H1 (cell line): ENCODE measurements around the gene SYNRG. TPM values are rescaled to one million over a fixed set of nuclear protein-coding genes. Genes with fewer than 3 reads are reported as not detected.
"Not testable (repeated sequence)": the region's sequence is repeated elsewhere in the genome, so short reads cannot be mapped to it uniquely, and the experiment has no call there.

Experiments used
- CTCF ChIA-PET: fragments of 300-600 bp; sonication (Branson Sonifier 250); formaldehyde crosslinking; loops from one replicate; lab custom pipeline; 2021; ENCODE audit not compliant: partially characterized antibody; lab: Charles Lee
- POLR2A ChIA-PET: fragments of 300-600 bp; sonication (Branson Sonifier 250); formaldehyde crosslinking; loops from one replicate; lab custom pipeline; 2021; ENCODE audit warnings: inconsistent platforms; ENCODE audit not compliant: partially characterized antibody; lab: Charles Lee
- DNase-seq, 2 experiments: peaks; one replicate each; pipeline versions ENCODE4 v3.0.0 to v3.0.0-alpha.2; 2010 to 2022; ENCODE audit warnings: low spot score in 2 of 2, low read depth in 1 of 2, mixed read lengths in 1 of 2
- FAIRE-seq: peaks from 2 replicates; lab custom pipeline; 2011; peaks lifted over from hg19 to GRCh38; lab: Jason Lieb, UNC
- H2AFZ ChIP-seq: 2 replicates; pipeline ENCODE4 v1.8.1; 2012; ENCODE audit warnings: low read length, inconsistent platforms
- H2AK5ac ChIP-seq: 2 replicates; pipeline ENCODE4 v1.6.1; 2013; ENCODE audit warnings: low read depth, low read length
- H2BK120ac ChIP-seq: replicated peaks from 2 replicates; pipeline ENCODE3; 2013; ENCODE audit warnings: low read depth, low read length, inconsistent platforms
- H2BK12ac ChIP-seq: 2 replicates; pipeline ENCODE4 v1.6.1; 2013; ENCODE audit warnings: low read depth, low read length
- H2BK15ac ChIP-seq: 2 replicates; pipeline ENCODE4 v1.6.1; 2013; ENCODE audit warnings: low read length
- H2BK20ac ChIP-seq: 2 replicates; pipeline ENCODE4 v1.6.1; 2013; ENCODE audit warnings: low read length
- H2BK5ac ChIP-seq: 2 replicates; pipeline ENCODE4 v1.6.1; 2013; ENCODE audit warnings: low read depth, low read length
- H3K14ac ChIP-seq: 2 replicates; pipeline ENCODE4 v1.6.1; 2013; ENCODE audit warnings: inconsistent platforms; ENCODE audit not compliant: insufficient read length
- H3K18ac ChIP-seq: 2 replicates; pipeline ENCODE4 v1.6.1; 2013; ENCODE audit warnings: low read length; ENCODE audit errors: extremely low read depth
- H3K23ac ChIP-seq: 2 replicates; pipeline ENCODE4 v1.6.1; 2013; ENCODE audit warnings: inconsistent platforms; ENCODE audit not compliant: insufficient read length
- H3K23me2 ChIP-seq: 2 replicates; pipeline ENCODE4 v1.6.1; 2013; ENCODE audit warnings: low read depth, low read length
- H3K27ac ChIP-seq: 2 replicates; pipeline ENCODE4 v1.6.1; 2011; ENCODE audit warnings: low read depth, low read length, inconsistent platforms
- H3K27me3 ChIP-seq, 4 experiments: replicated peaks in 1 of 4; 1 replicate in 1 of 4; 2 replicates in 3 of 4; pipeline versions ENCODE4 v1.6.1 to v1.8.1; 2011 to 2013; ENCODE audit warnings: low read length in 3 of 4, mild to moderate bottlenecking in 3 of 4, inconsistent platforms in 2 of 4, mixed read lengths in 2 of 4, moderate library complexity in 1 of 4; ENCODE audit not compliant: control insufficient read depth in 3 of 4, insufficient read depth in 3 of 4; ENCODE audit errors: extremely low read depth in 1 of 4
- H3K36me3 ChIP-seq, 4 experiments: 2 replicates each; pipeline versions ENCODE4 v1.6.1 to v1.8.1; 2011 to 2013; ENCODE audit warnings: mild to moderate bottlenecking in 4 of 4, low read length in 3 of 4, moderate library complexity in 2 of 4, control low read depth in 1 of 4, inconsistent platforms in 1 of 4; ENCODE audit not compliant: insufficient read depth in 4 of 4, control insufficient read depth in 2 of 4
- H3K4ac ChIP-seq: replicated peaks from 2 replicates; pipeline ENCODE3; 2013; ENCODE audit warnings: low read length, low read depth, mixed read lengths, inconsistent platforms; ENCODE audit not compliant: insufficient read length
- H3K4me1 ChIP-seq, 4 experiments: replicated peaks in 1 of 4; 1 replicate in 1 of 4; 2 replicates in 3 of 4; pipeline versions ENCODE4 v1.6.1 to v1.8.1; 2011 to 2013; ENCODE audit warnings: low read length in 3 of 4, inconsistent platforms in 2 of 4, mixed read lengths in 1 of 4; ENCODE audit not compliant: insufficient read depth in 4 of 4, control insufficient read depth in 3 of 4
- H3K4me2 ChIP-seq, 2 experiments: 2 replicates each; pipeline versions ENCODE4 v1.6.1 to v1.8.1; 2011 to 2013; ENCODE audit warnings: low read depth in 2 of 2, low read length in 2 of 2, control low read depth in 1 of 2, inconsistent platforms in 1 of 2, mild to moderate bottlenecking in 1 of 2; ENCODE audit not compliant: insufficient read depth in 1 of 2
- H3K4me3 ChIP-seq, 4 experiments: fragments of 200-600, 300-600 bp in 1 of 4; sonication (generic), shearing (Covaris generic), sonication (Bioruptor Twin) in 1 of 4; 2 replicates each; pipeline versions ENCODE4 v1.5.1 to v1.8.1; 2011 to 2016; ENCODE audit warnings: low read length in 4 of 4, low read depth in 3 of 4, control low read depth in 2 of 4, inconsistent platforms in 2 of 4, mild to moderate bottlenecking in 2 of 4, mixed read lengths in 1 of 4, moderate library complexity in 1 of 4; ENCODE audit not compliant: insufficient read depth in 2 of 4; ENCODE audit errors: extremely low read depth in 1 of 4
- H3K56ac ChIP-seq: replicated peaks from 2 replicates; pipeline ENCODE3; 2013; ENCODE audit warnings: low read depth, mild to moderate bottlenecking, mixed read lengths, low read length, inconsistent platforms; ENCODE audit not compliant: insufficient read length
- H3K79me1 ChIP-seq: 2 replicates; pipeline ENCODE4 v1.6.1; 2013; ENCODE audit warnings: low read depth, low read length, control low read depth
- H3K79me2 ChIP-seq, 2 experiments: 2 replicates each; pipeline versions ENCODE4 v1.6.1 to v1.8.1; 2012 to 2013; ENCODE audit warnings: low read length in 2 of 2, mild to moderate bottlenecking in 2 of 2, inconsistent platforms in 1 of 2; ENCODE audit not compliant: insufficient read depth in 2 of 2, control insufficient read depth in 1 of 2
- H3K9ac ChIP-seq, 4 experiments: replicated peaks in 1 of 4; 1 replicate in 1 of 4; 2 replicates in 3 of 4; pipeline versions ENCODE4 v1.6.1 to v1.8.1; 2011 to 2013; ENCODE audit warnings: low read depth in 3 of 4, low read length in 3 of 4, control low read depth in 2 of 4, mild to moderate bottlenecking in 2 of 4, moderate library complexity in 2 of 4, inconsistent platforms in 1 of 4; ENCODE audit errors: extremely low read depth in 1 of 4
- H3K9me3 ChIP-seq, 2 experiments: 2 replicates each; pipeline versions ENCODE4 v1.6.1 to v1.8.1; 2012 to 2013; ENCODE audit warnings: mild to moderate bottlenecking in 2 of 2, moderate library complexity in 2 of 2, control low read depth in 1 of 2, inconsistent platforms in 1 of 2, low read depth in 1 of 2, low read length in 1 of 2, mixed read lengths in 1 of 2; ENCODE audit not compliant: insufficient read depth in 2 of 2
- H4K20me1 ChIP-seq, 2 experiments: replicated peaks in 1 of 2; 2 replicates each; pipeline versions ENCODE3 to v1.8.1; 2011 to 2013; ENCODE audit warnings: inconsistent platforms in 2 of 2, low read length in 2 of 2, mild to moderate bottlenecking in 1 of 2; ENCODE audit not compliant: insufficient read depth in 2 of 2, control insufficient read depth in 1 of 2
- H4K5ac ChIP-seq: 2 replicates; pipeline ENCODE4 v1.6.1; 2013; ENCODE audit warnings: low read length, low read depth, mixed read lengths, inconsistent platforms; ENCODE audit not compliant: insufficient read length
- H4K8ac ChIP-seq: 2 replicates; pipeline ENCODE4 v1.8.0; 2013; ENCODE audit warnings: mild to moderate bottlenecking, moderate library complexity, low read length, inconsistent platforms; ENCODE audit not compliant: insufficient read depth; ENCODE audit errors: extremely low read depth
- H4K91ac ChIP-seq: replicated peaks from 2 replicates; pipeline ENCODE3; 2013; ENCODE audit warnings: low read length, mixed read lengths, inconsistent platforms; ENCODE audit not compliant: insufficient read length
- WGBS, 2 experiments: shearing (Covaris generic) in 1 of 2; methylation state at CpG; one replicate each; pipeline versions ENCODE4 v1.1.6 to v1.1.7; 2013 to 2015; ENCODE audit warnings: low lambda C conversion rate in 2 of 2, mixed read lengths in 2 of 2, inconsistent platforms in 1 of 2, low coverage in 1 of 2, missing lambda C conversion rate in 1 of 2; ENCODE audit not compliant: insufficient replicate concordance in 2 of 2, insufficient coverage in 1 of 2, insufficient read length in 1 of 2; ENCODE audit errors: extremely low coverage in 1 of 2, missing lambda C conversion rate in 1 of 2; 5-methylcytosine and 5-hydroxymethylcytosine counted together
- polyA plus RNA-seq, 7 experiments: library from polyadenylated mRNA; depleted of rRNA in 3 of 7; stranded (reverse) in 5 of 7; unstranded in 2 of 7; fragments of >200 nt in 5 of 7; fragments of 200-250 nt in 2 of 7; gene quantifications; 1 replicate in 5 of 7; 2 replicates in 1 of 7; 4 replicates in 1 of 7; pipeline versions ENCODE4 v1.2.1 to v1.2.3, GENCODE V29; 2011 to 2013; ENCODE audit warnings: missing spikeins in 2 of 7, mixed read lengths in 2 of 7
- total RNA-seq: library from RNA; stranded (reverse); fragmentation: NEBNext Ultra II Directional; extraction: Animal tissue kit (Norgen Biotek cat#: 25700); gene quantifications from 2 replicates; pipeline ENCODE4 v1.2.1, GENCODE V29; 2021

SYNRG gene
- total and polyA plus RNA-seq, 2 of the 8 experiments (the other 6 are each of a cell fraction or from before 2014, with no cell fraction given), result 7.7 to 31.7 TPM

DNA sequence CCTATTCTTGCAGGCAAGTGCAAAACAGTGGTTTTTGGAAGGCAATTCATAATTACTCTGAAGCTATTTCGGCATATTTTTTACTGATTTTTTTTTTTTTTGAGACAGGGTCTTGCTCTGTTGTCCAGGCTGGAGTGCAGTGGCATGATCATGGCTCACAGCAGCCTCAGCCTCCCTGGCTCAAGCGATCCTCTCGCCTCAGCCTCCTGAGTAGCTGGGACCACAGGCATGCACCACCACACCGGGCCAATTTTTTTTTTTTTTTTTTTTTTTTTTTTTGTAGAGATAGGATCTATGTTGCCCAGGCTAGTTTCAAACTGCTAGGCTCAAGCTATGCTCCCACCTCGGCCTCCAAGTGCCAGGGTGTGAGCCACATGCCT, 813 bp upstream of the SYNRG start:
- not testable (repeated sequence) for H3K9me3 ChIP-seq, H2BK5ac ChIP-seq, H4K20me1 ChIP-seq, H2BK120ac ChIP-seq, H3K23ac ChIP-seq, H2AK5ac ChIP-seq, H3K9ac ChIP-seq, H3K23me2 ChIP-seq, H3K14ac ChIP-seq, H3K79me1 ChIP-seq, FAIRE-seq, H3K4ac ChIP-seq, H2BK20ac ChIP-seq, H3K4me1 ChIP-seq, H3K56ac ChIP-seq, H2BK15ac ChIP-seq, H3K18ac ChIP-seq, H4K8ac ChIP-seq, H4K91ac ChIP-seq, DNase-seq, H2AFZ ChIP-seq, H2BK12ac ChIP-seq, H3K27me3 ChIP-seq
- CTCF ChIA-PET, result interaction anchor here (0.5 to 3.2 kb wide), 8 partner anchors 8 to 239 kb away, joined by 3 to 9 read pairs (median 4); no protein-coding TSS in a partner anchor
- H3K4me3 ChIP-seq, result peak overlapping the region in 1 of 4 experiments; percentile 93; a peak in 3 of 8 replicates
- H3K36me3 ChIP-seq, result peaks cover 2 to 26% (median 7%) of the 10 kb centered on the region in 4 experiments; a peak in 6 of 8 replicates
- POLR2A ChIA-PET, result interaction anchor here (0.7 to 3.1 kb wide), 22 partner anchors 8 to 1009 kb away, joined by 3 to 15 read pairs (median 4); partner anchors contain the start of genes DDX52 and MRM1
- peak overlapping the region; percentile 27 to 59 for H3K4me2 ChIP-seq
- WGBS, 2 experiments, result 96% methylated on average over 5 of the region's 5 CpGs; no CpG with 5 or more reads in 1 of the 2 experiments
- peak overlapping the region; percentile 1 for H4K5ac ChIP-seq
- H3K27ac ChIP-seq, result 0 out of 2 replicates have a peak overlapping the region, but pooled peaks have one; percentile 24
- peaks cover 4 to 12% of the 10 kb centered on the region in 2 experiments; a peak in 2 of 4 replicates for H3K79me2 ChIP-seq
